GM21528 (cell line): ENCODE results near the gene AP1S1.
"Not testable (repeated sequence)": the region's sequence is repeated elsewhere in the genome, so short reads cannot be mapped to it uniquely, and the experiment has no call there.

Source experiments
- ATAC-seq: cut with Tn5 transposase; IDR thresholded peaks from one replicate; pipeline ENCODE4 v1.9.1; 2021; ENCODE audit warnings: mild to moderate bottlenecking, moderate library complexity; ENCODE audit not compliant: unreplicated experiment, low FRiP score

Gene AP1S1

DNA sequence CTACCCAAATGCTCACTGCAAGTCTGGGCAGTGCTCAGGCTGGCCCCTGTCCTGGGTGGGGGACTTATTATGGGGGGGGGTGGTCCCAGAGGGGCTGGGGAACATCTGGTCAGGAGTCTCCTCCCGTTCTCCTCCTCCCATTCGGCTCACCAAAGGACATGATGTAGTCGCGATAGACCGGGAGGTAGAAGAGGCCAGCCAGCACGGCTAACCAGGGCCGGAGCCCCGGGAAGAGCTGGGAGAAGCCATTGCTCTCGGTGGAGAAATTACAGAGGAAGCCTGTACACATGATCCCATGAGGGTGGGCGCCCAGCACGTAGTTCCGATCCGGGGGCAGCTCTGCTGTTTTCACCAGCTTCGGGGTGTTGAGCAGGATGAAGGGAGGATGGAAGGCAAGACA lies 44.2 kb downstream of the AP1S1 start:
- no peak for ATAC-seq

DNA sequence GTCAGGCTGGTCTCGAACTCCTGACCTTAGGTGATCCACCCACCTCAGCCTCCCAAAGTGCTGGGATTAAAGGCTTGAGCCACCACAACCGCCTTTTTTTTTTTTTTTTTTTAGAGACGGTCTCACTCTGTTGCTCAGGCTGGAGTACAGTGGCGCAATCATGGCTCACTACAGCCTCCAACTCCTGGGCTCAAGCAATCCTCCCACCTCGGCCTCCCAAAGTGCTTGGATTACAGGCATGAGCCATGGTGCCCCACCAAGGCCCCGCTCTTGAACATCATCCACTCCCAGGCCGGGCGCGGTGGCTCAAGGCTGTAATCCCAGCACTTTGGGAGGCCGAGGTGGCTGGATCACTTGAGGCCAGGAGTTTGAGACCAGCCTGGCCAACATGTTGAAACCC lies 45.2 kb downstream of the AP1S1 start:
- not testable (repeated sequence) for ATAC-seq

DNA sequence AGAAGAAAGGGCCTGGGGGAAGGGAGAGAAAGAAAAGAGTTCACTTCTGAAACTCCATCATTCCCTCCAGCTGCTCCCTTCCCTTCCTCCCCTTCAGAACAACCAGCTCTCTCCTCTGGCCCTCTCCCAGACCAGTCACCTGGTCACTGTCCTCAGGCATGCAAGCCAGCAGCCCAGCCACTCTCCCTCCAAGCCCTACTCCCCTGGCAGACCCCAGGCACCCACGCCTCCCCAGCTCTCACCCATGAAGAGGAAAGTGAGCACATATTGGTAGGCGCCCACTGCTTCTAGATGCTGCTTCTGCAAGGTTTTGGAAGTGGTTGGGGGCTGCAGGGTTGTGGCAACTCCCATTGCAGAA lies 46.2 kb downstream of the AP1S1 start:
- ATAC-seq: no peak

DNA sequence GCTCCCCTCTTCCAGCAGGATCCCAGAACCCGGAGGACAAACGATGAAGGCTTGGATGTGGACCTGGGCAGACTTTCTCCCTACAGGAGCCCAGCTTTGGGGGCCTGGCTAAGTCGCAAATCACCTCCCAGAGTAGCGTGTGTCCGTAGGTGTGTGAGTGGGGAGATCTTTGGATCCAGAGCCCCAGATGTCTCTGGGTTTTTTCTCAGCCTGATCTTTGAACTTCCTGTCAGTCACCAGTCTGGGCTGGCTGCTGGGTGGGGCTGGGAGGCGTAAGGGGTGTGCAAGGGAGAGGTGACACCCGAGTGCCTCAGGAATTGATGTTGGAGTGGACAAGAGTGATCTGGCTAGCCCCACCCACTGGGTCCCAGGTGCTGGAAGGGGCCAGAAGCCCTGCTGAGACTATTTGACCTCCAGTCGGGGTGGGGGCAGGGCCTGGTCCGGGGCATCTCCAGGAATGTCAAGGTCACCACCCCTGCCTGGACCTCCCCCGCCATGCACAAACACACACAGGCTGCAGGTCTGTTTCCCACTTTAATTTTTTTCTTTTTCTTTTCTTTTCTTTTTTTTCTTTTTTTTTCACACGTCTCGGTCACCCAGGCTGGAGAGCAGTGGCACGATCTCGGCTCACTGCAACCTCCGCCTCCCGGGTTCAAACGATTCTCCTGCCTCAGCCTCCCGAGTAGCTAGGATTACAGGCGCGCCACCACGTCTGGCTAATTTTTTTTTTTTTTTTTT lies 46.8 kb downstream of the AP1S1 start, which contains the start of gene MOGAT3:
Gene MOGAT3, minus strand, starts transcription at position 175 of the 738 bp plus-strand sequence. CDS start 182 bp downstream, outside the sequence.
- no peak for ATAC-seq

DNA sequence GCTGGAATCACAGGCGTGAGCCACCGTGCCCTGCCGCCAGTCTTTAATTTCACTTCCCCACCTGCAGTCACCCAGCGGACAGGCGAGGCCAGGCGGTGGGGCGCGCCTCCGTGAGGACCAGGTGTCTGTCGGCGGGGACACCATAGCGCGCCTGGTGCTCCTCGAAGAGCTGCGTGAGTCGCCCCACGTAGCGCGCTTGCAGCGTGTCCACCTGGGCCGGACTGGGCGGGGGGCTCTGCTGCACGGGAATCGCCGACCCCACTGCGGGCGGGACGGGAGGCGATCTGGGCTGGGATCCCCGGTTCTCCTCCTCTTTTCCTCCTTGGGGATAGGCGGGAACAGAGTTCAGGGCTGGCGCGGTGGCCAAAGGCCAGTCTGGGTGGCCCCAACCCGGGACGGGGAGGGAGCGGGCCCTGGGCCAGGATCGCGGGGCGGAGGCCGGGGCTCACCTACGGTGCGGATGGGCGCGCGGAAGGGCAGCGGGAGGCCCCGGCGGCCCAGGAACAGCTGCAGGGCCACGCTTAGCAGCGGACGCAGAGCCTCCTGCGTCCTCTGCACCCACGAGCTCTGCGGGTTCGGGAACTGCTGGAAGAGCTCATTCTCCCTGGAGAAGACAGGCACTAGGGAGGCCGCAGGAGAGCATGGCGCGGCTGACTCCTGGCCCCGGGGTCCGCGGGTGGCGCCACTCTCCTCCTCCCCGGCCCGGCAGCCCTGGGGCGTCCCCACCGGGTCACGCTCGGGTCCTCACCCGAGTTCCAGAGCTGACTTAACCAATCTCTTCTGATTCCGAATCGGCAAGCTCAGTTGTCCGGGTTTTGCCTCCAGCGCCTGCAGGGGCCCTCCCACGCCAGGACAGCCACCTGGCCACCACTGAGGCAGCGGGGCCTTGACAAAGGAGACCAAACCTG lies 47.7 kb downstream of the AP1S1 start:
- no peak for ATAC-seq

DNA sequence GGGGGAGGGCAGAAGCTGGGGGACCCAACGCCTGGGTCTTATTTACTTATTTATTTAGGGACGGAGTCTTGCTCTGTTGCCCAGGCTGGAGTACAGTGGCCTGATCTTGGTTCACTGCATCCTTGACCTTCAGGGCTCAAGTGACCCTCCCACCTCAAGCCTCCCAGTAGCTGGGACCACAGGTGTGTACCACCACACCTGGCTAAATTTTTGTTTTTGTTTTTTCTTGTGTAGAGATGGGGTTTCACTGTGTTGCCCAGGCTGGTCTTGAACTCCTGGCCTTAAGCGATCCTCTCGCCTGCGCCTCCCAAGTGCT lies 48.3 kb downstream of the AP1S1 start:
- ATAC-seq: no peak

DNA sequence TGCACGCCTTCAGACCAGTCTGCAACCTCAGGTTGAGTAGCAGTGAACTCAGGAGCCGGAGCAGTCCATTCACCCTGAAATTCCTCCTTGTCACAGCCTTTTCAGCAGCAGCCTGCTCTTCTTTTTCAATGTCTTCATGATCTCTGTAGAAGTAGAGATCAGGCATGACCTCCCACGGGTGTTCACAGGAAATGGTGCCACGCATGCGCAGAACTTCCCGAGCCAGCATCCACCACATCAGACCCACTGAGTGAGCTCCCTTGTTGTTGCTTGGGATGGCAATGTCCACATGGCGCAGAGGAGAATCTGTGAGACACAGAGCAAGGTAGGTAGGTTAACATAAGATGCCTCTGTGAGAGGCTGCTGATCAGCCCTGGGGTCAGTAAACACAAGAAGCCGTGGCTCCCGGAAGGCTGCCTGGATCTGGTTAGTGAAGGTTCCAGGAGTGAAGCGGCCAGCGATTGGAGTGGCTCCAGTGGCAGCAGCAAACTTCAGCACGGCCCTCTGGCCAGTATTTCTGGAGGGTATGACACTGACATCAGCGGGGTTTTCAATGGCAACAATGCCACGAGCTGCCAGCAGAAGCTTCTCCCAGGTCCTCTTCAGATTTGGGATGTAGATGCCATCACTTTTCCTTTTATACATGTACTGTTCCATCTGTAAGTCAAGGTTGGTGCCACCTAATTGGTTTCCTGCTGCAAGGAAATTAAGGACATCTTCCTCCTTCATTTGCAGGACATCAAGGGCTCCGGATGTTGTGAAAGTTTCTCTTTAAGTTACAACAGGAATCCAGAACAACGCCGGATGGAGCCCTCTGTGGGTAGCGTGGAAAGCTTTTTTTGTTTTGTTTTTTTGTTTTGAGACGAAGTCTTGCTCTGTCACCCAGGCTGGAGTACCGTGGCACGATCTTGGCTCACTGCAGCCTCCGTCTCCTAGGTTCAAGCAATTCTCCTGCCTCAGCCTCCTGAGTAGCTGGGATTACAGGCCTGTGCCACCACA lies 49.8 kb downstream of the AP1S1 start:
- not testable (repeated sequence) for ATAC-seq

DNA sequence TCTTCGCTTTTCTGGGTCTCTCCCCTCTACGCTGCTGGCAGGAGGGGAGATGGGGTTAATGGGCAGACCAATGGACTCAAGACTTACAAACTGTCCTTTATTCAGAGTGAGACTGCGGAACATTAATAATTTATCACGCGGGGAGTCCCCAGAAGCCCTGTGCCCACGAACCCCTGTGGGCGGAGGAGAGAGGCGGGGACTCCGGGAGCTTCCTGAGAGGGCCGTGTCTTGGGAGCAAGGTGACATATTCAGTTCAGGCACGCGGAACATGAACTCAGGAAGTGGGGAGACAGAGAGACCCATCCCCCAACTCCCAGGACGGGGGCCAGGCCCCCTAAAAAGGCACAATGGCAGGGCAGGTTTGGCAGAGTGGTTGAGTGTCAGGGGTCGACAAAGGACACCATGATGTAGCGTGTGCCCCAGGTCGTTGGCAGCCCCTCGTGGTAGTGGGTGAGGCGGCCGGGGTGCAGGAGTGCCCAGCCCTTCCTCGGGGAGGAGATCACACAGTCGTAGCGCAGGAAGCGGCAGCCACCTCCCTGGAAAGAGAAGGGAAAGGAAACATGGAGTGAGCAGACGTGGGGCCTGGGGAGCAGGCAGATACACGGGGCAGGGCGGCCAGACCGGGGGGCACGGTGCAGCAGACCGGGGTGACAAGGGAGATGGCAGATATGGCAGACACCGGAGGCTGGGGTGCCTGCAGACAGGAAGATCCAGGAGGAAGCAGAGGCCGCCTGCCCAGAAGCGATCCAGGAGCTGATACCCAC lies 51.8 kb downstream of the AP1S1 start:
- ATAC-seq: no peak

DNA sequence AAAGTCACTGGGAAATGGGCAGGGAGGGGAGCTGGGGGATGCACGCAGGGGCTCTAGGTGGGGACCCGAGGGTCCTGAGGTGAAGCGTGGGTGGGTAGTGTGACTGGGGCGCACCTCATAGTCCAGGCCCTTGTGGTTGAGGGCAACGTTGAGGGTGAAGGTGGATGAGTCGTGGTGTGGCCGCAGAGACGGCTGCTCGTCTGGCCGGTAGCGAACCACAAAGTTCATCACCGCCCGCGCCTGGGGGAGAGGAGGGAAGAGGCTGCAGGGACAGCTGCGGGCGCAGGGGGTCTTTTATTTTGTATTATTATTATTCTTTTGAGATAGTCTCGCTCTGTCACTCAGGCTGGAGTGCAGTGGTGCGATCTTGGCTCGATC lies 52.4 kb downstream of the AP1S1 start:
- ATAC-seq: no peak

DNA sequence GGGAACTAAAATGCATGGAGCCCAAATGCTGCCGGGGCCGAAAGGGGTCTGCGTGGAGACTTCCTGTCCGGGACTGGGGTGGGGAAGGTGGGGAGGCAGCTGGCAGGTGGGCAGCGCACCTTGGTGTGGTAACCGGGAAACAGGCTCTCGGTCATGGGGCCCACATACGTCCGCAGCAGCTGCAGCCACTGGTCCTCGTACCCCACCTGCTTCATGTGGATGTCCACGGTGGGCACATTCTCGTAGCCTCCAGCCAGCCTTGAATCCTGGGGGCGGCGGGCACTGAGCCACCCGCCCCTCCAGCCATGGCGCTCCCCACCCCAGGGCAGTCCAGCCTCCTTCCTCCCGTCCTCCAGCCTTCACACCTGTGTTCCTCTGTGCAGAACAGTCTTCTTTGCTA lies 53.2 kb downstream of the AP1S1 start:
- ATAC-seq: no peak

DNA sequence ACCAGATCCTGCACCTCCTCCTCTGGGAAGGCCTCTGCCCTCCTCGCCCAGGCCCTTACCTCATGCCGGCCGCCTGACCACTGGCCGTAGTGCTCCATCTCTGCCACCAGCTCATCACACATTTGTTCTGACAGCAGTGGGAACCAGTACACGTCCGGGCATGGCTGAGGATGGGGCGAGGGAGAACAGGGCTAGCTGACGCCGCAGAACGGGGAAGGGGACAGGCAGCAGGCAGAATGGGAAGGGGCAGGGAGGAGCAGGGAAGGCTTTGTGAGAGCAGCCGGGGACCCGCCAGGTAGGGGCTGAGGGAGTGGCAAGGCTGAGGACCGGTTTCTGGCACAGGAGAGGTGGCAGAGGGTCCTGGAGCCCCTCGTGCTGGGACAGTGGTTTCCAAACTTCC lies 54.5 kb downstream of the AP1S1 start:
- no peak for ATAC-seq

DNA sequence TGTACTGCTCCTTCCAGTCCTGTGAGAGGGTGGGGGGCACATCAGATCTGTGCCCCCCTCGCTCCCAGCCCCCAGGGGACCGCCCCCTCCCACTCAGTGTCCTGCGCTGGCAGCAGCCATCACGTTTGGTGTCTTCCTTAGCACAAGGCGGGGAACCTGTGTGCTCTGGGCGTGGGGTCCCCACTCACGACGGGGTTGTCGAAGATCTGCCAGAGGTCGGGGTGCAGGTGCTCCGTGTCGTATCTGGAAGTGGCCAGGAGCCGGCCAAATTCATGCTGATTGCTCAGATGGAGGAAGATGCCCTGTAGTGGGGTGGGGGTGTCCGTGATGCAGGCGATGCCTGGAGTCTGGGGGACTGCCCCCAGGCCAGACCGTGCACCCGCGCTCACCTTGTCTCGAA lies 55.9 kb downstream of the AP1S1 start:
- ATAC-seq: no peak
